Uterus (tissue), 2 donors: ENCODE measurements around the gene METTL14.

Source experiments
- POLR2A ChIP-seq, 2 donors: fragments of 450-650 bp; IDR thresholded peaks; one replicate each; pipeline ENCODE4 v1.6.1; 2016; ENCODE audit warnings: antibody characterized with exemption in 2 of 2, mild to moderate bottlenecking in 1 of 2, moderate library complexity in 1 of 2
- TF ChIP-seq, protein P1 (sequence below), 4 experiments: fragments of 200-600 bp in 2 of 4; fragments of 450-650 bp in 2 of 4; sonication (generic) in 2 of 4; IDR thresholded peaks; one replicate each; pipeline ENCODE4 v1.5.1; 2016 to 2019; ENCODE audit warnings: antibody characterized with exemption in 4 of 4, mild to moderate bottlenecking in 2 of 4, moderate library complexity in 1 of 4

GRCh38 chr4:118742050-118742449 is 56.9 kb downstream of the METTL14 start:
- no peak for TF ChIP-seq POLR2A (IDR thresholded peaks at IDR 0.05)
- TF ChIP-seq, protein P1, sequence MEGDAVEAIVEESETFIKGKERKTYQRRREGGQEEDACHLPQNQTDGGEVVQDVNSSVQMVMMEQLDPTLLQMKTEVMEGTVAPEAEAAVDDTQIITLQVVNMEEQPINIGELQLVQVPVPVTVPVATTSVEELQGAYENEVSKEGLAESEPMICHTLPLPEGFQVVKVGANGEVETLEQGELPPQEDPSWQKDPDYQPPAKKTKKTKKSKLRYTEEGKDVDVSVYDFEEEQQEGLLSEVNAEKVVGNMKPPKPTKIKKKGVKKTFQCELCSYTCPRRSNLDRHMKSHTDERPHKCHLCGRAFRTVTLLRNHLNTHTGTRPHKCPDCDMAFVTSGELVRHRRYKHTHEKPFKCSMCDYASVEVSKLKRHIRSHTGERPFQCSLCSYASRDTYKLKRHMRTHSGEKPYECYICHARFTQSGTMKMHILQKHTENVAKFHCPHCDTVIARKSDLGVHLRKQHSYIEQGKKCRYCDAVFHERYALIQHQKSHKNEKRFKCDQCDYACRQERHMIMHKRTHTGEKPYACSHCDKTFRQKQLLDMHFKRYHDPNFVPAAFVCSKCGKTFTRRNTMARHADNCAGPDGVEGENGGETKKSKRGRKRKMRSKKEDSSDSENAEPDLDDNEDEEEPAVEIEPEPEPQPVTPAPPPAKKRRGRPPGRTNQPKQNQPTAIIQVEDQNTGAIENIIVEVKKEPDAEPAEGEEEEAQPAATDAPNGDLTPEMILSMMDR (IDR thresholded peaks at IDR 0.05), result no peak
